CMK (cell line): ENCODE data around the gene WSCD1.

ENCODE experiments used
- DNase-seq: peaks from one replicate; pipeline ENCODE4 v3.0.0-alpha.2; 2010; ENCODE audit warnings: low read depth

Gene WSCD1

GRCh38 chr17:6069539-6070429 is at the start of gene WSCD1:
WSCD1 (plus strand) TSS chr17:6070379; CDS start chr17:6080659, 10,280 bp downstream.
- no peak for DNase-seq

GRCh38 chr17:6021011-6021400 is 49.2 kb upstream of the WSCD1 start:
- DNase-seq = no peak

- no peak for DNase-seq
Observed at GRCh38 chr17:6021627-6022026, 48.6 kb upstream of the WSCD1 start.

- no peak for DNase-seq
Observed at GRCh38 chr17:6023036-6023831, 46.9 kb upstream of the WSCD1 start.

GRCh38 chr17:6024576-6024975 is 45.6 kb upstream of the WSCD1 start:
- no peak for DNase-seq

- DNase-seq = no peak
Observed at GRCh38 chr17:6027342-6028024, 42.7 kb upstream of the WSCD1 start.

- no peak for DNase-seq
Observed at GRCh38 chr17:6028294-6028693, 41.9 kb upstream of the WSCD1 start.

- no peak for DNase-seq
Observed at GRCh38 chr17:6035801-6036394, 34.3 kb upstream of the WSCD1 start.

- no peak for DNase-seq
Observed at GRCh38 chr17:6040504-6040903, 29.7 kb upstream of the WSCD1 start.

GRCh38 chr17:6041246-6041645 is 28.9 kb upstream of the WSCD1 start:
- no peak for DNase-seq

- no peak for DNase-seq
Observed at GRCh38 chr17:6043405-6043804, 26.8 kb upstream of the WSCD1 start.

- no peak for DNase-seq
Observed at GRCh38 chr17:6044261-6044660, 25.9 kb upstream of the WSCD1 start.

GRCh38 chr17:6045621-6046357 is 24.4 kb upstream of the WSCD1 start:
- no peak for DNase-seq

GRCh38 chr17:6046431-6046830 is 23.7 kb upstream of the WSCD1 start:
- DNase-seq = no peak

GRCh38 chr17:6046931-6047330 is 23.2 kb upstream of the WSCD1 start:
- no peak for DNase-seq

GRCh38 chr17:6047966-6048365 is 22.2 kb upstream of the WSCD1 start:
- DNase-seq = no peak

GRCh38 chr17:6048486-6048885 is 21.7 kb upstream of the WSCD1 start:
- DNase-seq = no peak

GRCh38 chr17:6052926-6053325 is 17.3 kb upstream of the WSCD1 start:
- DNase-seq = no peak

GRCh38 chr17:6054372-6054771 is 15.8 kb upstream of the WSCD1 start:
- DNase-seq = no peak

- no peak for DNase-seq
Observed at GRCh38 chr17:6056104-6056503, 14.1 kb upstream of the WSCD1 start.

GRCh38 chr17:6057562-6057961 is 12.6 kb upstream of the WSCD1 start:
- DNase-seq = no peak

- no peak for DNase-seq
Observed at GRCh38 chr17:6059406-6059805, 10.8 kb upstream of the WSCD1 start.
